CD4-positive, alpha-beta memory T cell (primary cell): ENCODE data around the gene STX3. TPM values are rescaled to one million over a fixed set of nuclear protein-coding genes. Genes with fewer than 3 reads are reported as not detected.

Experiments used
- CTCF ChIA-PET: fragments of 350-600 bp; sonication (Branson Sonifier 250); formaldehyde crosslinking; loops from one replicate; lab custom pipeline; 2021; ENCODE audit warnings: inconsistent platforms; ENCODE audit not compliant: partially characterized antibody; lab: Charles Lee
- POLR2A ChIA-PET: fragments of 350-600 bp; sonication (Branson Sonifier 250); formaldehyde crosslinking; loops from one replicate; lab custom pipeline; 2021; ENCODE audit not compliant: partially characterized antibody; lab: Charles Lee
- DNase-seq, 5 donors: peaks; one replicate each; pipeline versions ENCODE4 v3.0.0 to v3.0.0-alpha.2; 2020 to 2022; ENCODE audit warnings: mixed read lengths in 1 of 5
- H3K27ac ChIP-seq: one replicate; pipeline ENCODE4 v1.7.0; 2013; ENCODE audit warnings: low read depth, low read length
- H3K27me3 ChIP-seq: 2 replicates; pipeline ENCODE4 v1.7.0; 2013; ENCODE audit warnings: mild to moderate bottlenecking, low read length, moderate library complexity; ENCODE audit not compliant: insufficient read depth
- H3K36me3 ChIP-seq: 2 replicates; pipeline ENCODE4 v1.7.0; 2013; ENCODE audit warnings: mild to moderate bottlenecking, low read length, moderate library complexity; ENCODE audit not compliant: insufficient read depth
- H3K4me1 ChIP-seq: 2 replicates; pipeline ENCODE4 v1.7.0; 2013; ENCODE audit warnings: mild to moderate bottlenecking, low read length, moderate library complexity; ENCODE audit not compliant: insufficient read depth
- H3K4me3 ChIP-seq, 2 donors: one replicate each; pipeline ENCODE4 v1.7.0; 2013; ENCODE audit warnings: low read length in 2 of 2, mild to moderate bottlenecking in 1 of 2
- H3K9me3 ChIP-seq, 2 donors: one replicate each; pipeline ENCODE4 v1.7.0; 2013; ENCODE audit warnings: low read length in 2 of 2, control low read depth in 1 of 2; ENCODE audit not compliant: control insufficient read depth in 1 of 2
- H3K27ac Mint-ChIP-seq, 7 donors: one replicate each; pipeline ENCODE4 v1.8.0; 2020 to 2021; ENCODE audit warnings: mixed read lengths in 7 of 7, mild to moderate bottlenecking in 6 of 7, inconsistent platforms in 3 of 7, moderate library complexity in 3 of 7
- H3K27me3 Mint-ChIP-seq, 2 donors: one replicate each; pipeline ENCODE4 v1.8.0; 2020 to 2021; ENCODE audit warnings: mixed read lengths in 2 of 2
- H3K36me3 Mint-ChIP-seq, 2 donors: one replicate each; pipeline ENCODE4 v1.8.0; 2020 to 2021; ENCODE audit warnings: mixed read lengths in 2 of 2, inconsistent platforms in 1 of 2, mild to moderate bottlenecking in 1 of 2
- H3K4me1 Mint-ChIP-seq, 4 donors: one replicate each; pipeline ENCODE4 v1.8.0; 2020 to 2021; ENCODE audit warnings: mixed read lengths in 4 of 4, mild to moderate bottlenecking in 1 of 4
- H3K4me3 Mint-ChIP-seq, 8 donors: one replicate each; pipeline ENCODE4 v1.8.0; 2020 to 2021; ENCODE audit warnings: mixed read lengths in 8 of 8, mild to moderate bottlenecking in 7 of 8, moderate library complexity in 6 of 8, inconsistent platforms in 3 of 8
- H3K9me3 Mint-ChIP-seq, 8 donors: one replicate each; pipeline ENCODE4 v1.8.0; 2020 to 2021; ENCODE audit warnings: mixed read lengths in 8 of 8, mild to moderate bottlenecking in 5 of 8, inconsistent platforms in 3 of 8, moderate library complexity in 1 of 8
- intact Hi-C: fragments of 100-400 bp; cut with micrococcal nuclease; formaldehyde crosslinking; loops from one replicate; pipeline ENCODE4 v1.15.1; 2023
- polyA plus RNA-seq, 2 donors: library from polyadenylated mRNA; unstranded; fragments of 300-500 nt; fragmentation: Illumina TruSeq; gene quantifications; one replicate each; pipeline ENCODE4 v1.2.3, GENCODE V29; 2021
- total RNA-seq, 2 experiments: library from RNA; stranded (reverse); gene quantifications; one replicate each; pipeline ENCODE4 v1.2.3, GENCODE V29; 2021

The STX3 gene
- total and polyA plus RNA-seq, 4 experiments from 2014 or later: 8.6 to 15.4 (median 11.1) TPM

DNA sequence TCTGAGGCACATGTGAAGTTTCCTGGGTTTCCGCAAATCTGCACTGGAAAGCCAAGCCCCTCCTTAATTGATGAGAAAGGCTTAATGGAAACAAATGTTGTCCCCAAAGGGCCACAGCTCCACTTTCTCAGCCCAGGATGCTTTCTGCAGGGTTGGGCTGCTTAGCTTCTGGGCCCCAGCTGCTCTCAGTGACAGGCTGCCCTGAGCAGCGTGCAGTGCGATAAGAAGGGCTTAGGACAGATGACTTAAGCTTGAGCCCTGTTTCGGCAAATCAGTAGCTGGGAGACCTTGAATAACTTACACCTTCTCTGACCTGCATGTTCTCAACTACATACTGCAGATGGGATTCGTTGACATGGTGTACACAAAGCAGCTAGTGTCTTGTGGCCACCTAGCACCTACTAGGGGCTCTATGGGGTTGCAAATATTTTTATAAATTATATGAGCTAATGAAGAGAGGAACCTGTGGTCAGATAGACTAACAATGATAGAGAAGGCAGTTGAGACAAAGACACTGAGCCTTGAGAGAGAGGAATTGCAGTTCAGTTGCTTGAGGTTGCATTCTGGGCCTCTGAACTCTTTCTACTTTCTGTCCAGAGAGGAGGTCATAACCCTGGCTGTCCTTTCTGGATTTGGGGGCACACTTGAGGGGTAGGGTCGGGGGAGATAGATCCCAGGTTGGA is 11.5 kb downstream of the STX3 start:
- POLR2A ChIA-PET: interaction anchor here (0.8 to 2.9 kb wide), 5 partner anchors 12 to 151 kb away, joined by 3 to 26 read pairs (median 7); partner anchors contain the start of genes MRPL16, OSBP, PATL1 and STX3
- intact Hi-C loops: loop anchor here (1.0 kb wide), 1 partner anchor 12 kb away; no protein-coding TSS in a partner anchor
- H3K27me3 Mint-ChIP-seq: peaks cover 0 to 2% of the 10 kb centered on the region in 2 donors

DNA sequence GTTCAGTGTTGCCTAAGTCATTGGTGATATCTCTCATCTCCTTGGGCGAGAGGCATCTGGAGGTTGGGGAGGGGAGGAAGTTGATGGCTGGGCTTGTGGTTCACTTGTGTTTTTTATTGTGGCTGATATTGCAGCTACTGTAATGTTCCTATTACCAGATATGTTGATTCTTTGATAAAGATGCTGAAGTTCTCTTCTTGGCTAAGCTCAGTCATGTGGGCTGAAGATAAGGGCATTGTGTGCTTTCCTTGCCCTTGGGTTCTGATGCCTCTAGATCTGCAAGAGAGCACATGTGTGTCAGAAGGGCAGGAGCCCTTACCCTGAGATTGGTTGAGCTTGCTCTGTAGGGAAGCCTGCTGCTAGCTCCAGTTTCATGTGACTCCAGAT is 12.0 kb downstream of the STX3 start:
- POLR2A ChIA-PET: interaction anchor here (1.2 to 2.9 kb wide), 5 partner anchors 12 to 152 kb away, joined by 3 to 26 read pairs (median 7); partner anchors contain the start of genes MRPL16, OSBP, PATL1 and STX3
- Histone ChIP-seq H3K27ac (no peak overlapping the region), H3K36me3 (no peaks in the 10 kb centered on the region), H3K4me3 (no peak overlapping the region), H3K4me1 (peaks cover 54% of the 10 kb centered on the region), H3K27me3 (no peaks in the 10 kb centered on the region), H3K9me3 (no peaks in the 10 kb centered on the region)
- intact Hi-C loops: loop anchor here (1.0 kb wide), 1 partner anchor 13 kb away; no protein-coding TSS in a partner anchor
- Mint-ChIP-seq H3K9me3 (no peaks in the 10 kb centered on the region), H3K27ac (peak overlapping the region in 6 of 7 donors; percentile 4 to 84 (median 18)), H3K27me3 (peaks cover 0 to 2% of the 10 kb centered on the region in 2 donors), H3K4me1 (peaks cover 15 to 34% (median 27%) of the 10 kb centered on the region in 4 donors), H3K36me3 (peaks cover 0 to 3% of the 10 kb centered on the region in 2 donors), H3K4me3 (peak overlapping the region in 4 of 8 donors; percentile 52 to 67 (median 59))
- DNase-seq: peak; percentile 58 to 66 (median 64)
- CTCF ChIA-PET: interaction anchor here (0.8 to 5.3 kb wide), 5 partner anchors 12 to 98 kb away, joined by 4 to 53 read pairs (median 5); partner anchors contain the start of genes MRPL16 and STX3

More for the DNA sequence above, 11.5 kb downstream of the STX3 start:
- Histone ChIP-seq H3K4me1 (peaks cover 49% of the 10 kb centered on the region), H3K9me3 (no peaks in the 10 kb centered on the region), H3K27me3 (no peaks in the 10 kb centered on the region), H3K27ac (no peak overlapping the region), H3K4me3 (no peak overlapping the region), H3K36me3 (no peaks in the 10 kb centered on the region)
- Mint-ChIP-seq H3K36me3 (peaks cover 0 to 3% of the 10 kb centered on the region in 2 donors), H3K4me1 (peaks cover 13 to 29% (median 22%) of the 10 kb centered on the region in 4 donors), H3K27ac (peak overlapping the region in 6 of 7 donors; percentile 4 to 84 (median 18)), H3K9me3 (no peaks in the 10 kb centered on the region), H3K4me3 (peak overlapping the region in 7 of 8 donors; percentile 3 to 67 (median 52))
- DNase-seq: no peak
- CTCF ChIA-PET: interaction anchor here (0.8 to 5.3 kb wide), 5 partner anchors 12 to 97 kb away, joined by 4 to 53 read pairs (median 5); partner anchors contain the start of genes MRPL16 and STX3

DNA sequence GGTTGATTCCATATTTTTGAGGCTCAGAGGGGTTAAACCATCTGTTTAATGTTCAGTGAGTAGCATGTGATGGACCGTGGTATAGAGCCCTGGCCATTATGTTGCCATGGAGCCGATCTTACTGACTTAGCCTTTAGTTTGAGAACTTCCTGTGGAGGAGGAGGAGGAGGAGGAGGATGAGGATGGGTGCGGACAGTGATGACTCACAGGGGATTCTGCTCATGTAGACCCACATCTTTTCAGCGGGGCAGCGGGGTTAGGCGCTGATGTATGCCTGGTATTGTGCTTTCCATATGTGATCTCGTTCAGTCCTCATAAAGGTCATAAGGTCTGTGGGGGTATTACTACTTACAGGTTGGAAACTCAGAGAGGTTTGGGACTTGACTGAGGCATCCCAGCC is 13.9 kb downstream of the STX3 start:
- H3K27ac Mint-ChIP-seq: no peak overlapping the region
- no peaks in the 10 kb centered on the region for H3K27me3 ChIP-seq
- peaks cover 21 to 42% (median 39%) of the 10 kb centered on the region in 4 donors for H3K4me1 Mint-ChIP-seq
- H3K36me3 Mint-ChIP-seq: peaks cover 0 to 3% of the 10 kb centered on the region in 2 donors
- peaks cover 0 to 2% of the 10 kb centered on the region in 2 donors for H3K27me3 Mint-ChIP-seq
- H3K36me3 ChIP-seq: no peaks in the 10 kb centered on the region
- intact Hi-C loops: no loop called here
- H3K4me3 ChIP-seq: no peak overlapping the region
- CTCF ChIA-PET: interaction anchor here (5.1 kb wide), 1 partner anchor 32 kb away, joined by 32 read pairs; no protein-coding TSS in a partner anchor
- POLR2A ChIA-PET: no interaction called here
- no peak for DNase-seq
- no peaks in the 10 kb centered on the region for H3K9me3 Mint-ChIP-seq
- H3K27ac ChIP-seq: no peak overlapping the region
- no peaks in the 10 kb centered on the region for H3K9me3 ChIP-seq
- H3K4me3 Mint-ChIP-seq: no peak overlapping the region
- peaks cover 62% of the 10 kb centered on the region for H3K4me1 ChIP-seq

DNA sequence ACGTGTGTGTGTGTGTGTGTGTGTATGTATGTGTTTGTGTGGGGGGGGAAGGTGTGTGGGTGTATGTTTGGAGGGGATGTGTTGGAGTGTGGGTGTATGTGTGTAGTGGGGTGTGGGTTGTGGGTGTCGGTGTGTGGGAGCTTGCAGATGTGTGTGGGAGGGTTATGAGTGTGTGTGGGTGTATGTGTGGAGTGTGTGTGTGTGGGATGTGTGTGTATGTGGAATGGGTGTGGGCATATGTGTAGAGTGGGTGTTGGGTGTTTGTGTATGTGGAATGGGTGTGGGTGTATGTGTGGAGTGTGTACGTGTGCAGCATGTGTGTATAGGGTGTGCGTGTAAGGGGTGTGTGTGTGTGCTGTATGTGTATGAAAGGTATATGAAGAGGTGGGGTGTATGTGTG is 14.7 kb downstream of the STX3 start:
- Mint-ChIP-seq H3K27me3 (peaks cover 0 to 2% of the 10 kb centered on the region in 2 donors), H3K27ac (no peak overlapping the region), H3K4me3 (no peak overlapping the region), H3K4me1 (peaks cover 20 to 38% (median 35%) of the 10 kb centered on the region in 4 donors), H3K36me3 (peaks cover 0 to 3% of the 10 kb centered on the region in 2 donors), H3K9me3 (no peaks in the 10 kb centered on the region)
- no peak overlapping the region for H3K4me3 ChIP-seq
- H3K4me1 ChIP-seq: peaks cover 62% of the 10 kb centered on the region
- ChIA-PET CTCF (interaction anchor here (1.4 to 5.1 kb wide), 3 partner anchors 15 to 32 kb away, joined by 3 to 32 read pairs (median 24); partner anchors contain the start of gene STX3), POLR2A (no interaction called here)
- no peaks in the 10 kb centered on the region for H3K9me3 ChIP-seq
- H3K36me3 ChIP-seq: no peaks in the 10 kb centered on the region
- DNase-seq: no peak
- intact Hi-C loops: no loop called here
- H3K27ac ChIP-seq: no peak overlapping the region
- no peaks in the 10 kb centered on the region for H3K27me3 ChIP-seq

- H3K4me3 Mint-ChIP-seq: no peak overlapping the region
Measured at GRCh38 chr11:59770319-59770718, 15.1 kb downstream of the STX3 start.

DNA sequence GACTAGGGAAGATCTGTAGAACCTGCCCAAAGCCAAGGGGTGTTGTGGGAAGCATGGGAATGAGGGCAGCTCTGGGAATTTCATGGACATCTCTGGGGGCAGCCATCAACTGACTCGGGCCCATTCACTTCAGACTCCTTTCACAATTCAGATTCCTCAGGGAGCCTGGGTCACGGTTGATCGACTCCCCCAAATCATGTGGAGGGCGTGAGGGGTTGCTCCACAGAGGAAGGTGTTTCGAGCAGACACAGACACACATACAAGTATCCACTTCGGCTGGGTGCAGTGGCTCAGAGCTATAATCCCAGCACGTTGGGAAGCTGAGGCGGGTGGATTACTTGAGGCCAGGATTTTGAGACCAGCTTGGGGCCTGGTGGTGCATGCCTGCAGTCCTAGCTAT is 15.7 kb downstream of the STX3 start:
- H3K4me1 Mint-ChIP-seq: peaks cover 15 to 36% (median 35%) of the 10 kb centered on the region in 4 donors
- Histone ChIP-seq H3K4me3 (no peak overlapping the region), H3K27me3 (no peaks in the 10 kb centered on the region), H3K27ac (no peak overlapping the region), H3K36me3 (no peaks in the 10 kb centered on the region), H3K4me1 (peaks cover 59% of the 10 kb centered on the region), H3K9me3 (no peaks in the 10 kb centered on the region)
- ChIA-PET POLR2A (interaction anchor here (1.0 kb wide), 1 partner anchor 15 kb away, joined by 3 read pairs; the partner anchor contains the start of gene STX3), CTCF (interaction anchor here (1.4 to 4.1 kb wide), 2 partner anchors 16 to 31 kb away, joined by 3 to 24 read pairs; partner anchors contain the start of gene STX3)
- intact Hi-C loops: no loop called here
- H3K9me3 Mint-ChIP-seq: no peaks in the 10 kb centered on the region
- no peak overlapping the region for H3K27ac Mint-ChIP-seq
- peaks cover 0 to 2% of the 10 kb centered on the region in 2 donors for H3K27me3 Mint-ChIP-seq
- peak overlapping the region in 1 of 8 donors; percentile 3 for H3K4me3 Mint-ChIP-seq
- peaks cover 2 to 6% of the 10 kb centered on the region in 2 donors for H3K36me3 Mint-ChIP-seq
- DNase-seq: no peak

More at GRCh38 chr11:59770319-59770718, 15.1 kb downstream of the STX3 start:
- Histone ChIP-seq H3K36me3 (no peaks in the 10 kb centered on the region), H3K27ac (no peak overlapping the region), H3K4me1 (peaks cover 62% of the 10 kb centered on the region), H3K27me3 (no peaks in the 10 kb centered on the region), H3K9me3 (no peaks in the 10 kb centered on the region), H3K4me3 (no peak overlapping the region)
- POLR2A ChIA-PET: no interaction called here
- intact Hi-C loops: no loop called here
- Mint-ChIP-seq H3K36me3 (peaks cover 2 to 6% of the 10 kb centered on the region in 2 donors), H3K27me3 (peaks cover 0 to 2% of the 10 kb centered on the region in 2 donors), H3K9me3 (no peaks in the 10 kb centered on the region), H3K4me1 (peaks cover 15 to 36% (median 35%) of the 10 kb centered on the region in 4 donors), H3K27ac (no peak overlapping the region)
- DNase-seq: no peak
- CTCF ChIA-PET: interaction anchor here (1.4 to 4.1 kb wide), 2 partner anchors 16 to 32 kb away, joined by 3 to 24 read pairs; partner anchors contain the start of gene STX3
